NT2/D1 (cell line): ENCODE results near the gene PTPN6.

ENCODE experiments used
- DNase-seq: peaks from one replicate; pipeline ENCODE4 v3.0.0-alpha.2; 2011; ENCODE audit warnings: low read depth, low spot score
- H3K27me3 ChIP-seq: 2 replicates; pipeline ENCODE4 v1.6.0; 2011; ENCODE audit warnings: mild to moderate bottlenecking; ENCODE audit not compliant: insufficient read length, insufficient read depth
- H3K36me3 ChIP-seq: 2 replicates; pipeline ENCODE4 v1.6.1; 2011; ENCODE audit warnings: mild to moderate bottlenecking, low read length, mixed read lengths; ENCODE audit not compliant: insufficient read depth, insufficient read length
- H3K4me1 ChIP-seq: 2 replicates; pipeline ENCODE4 v1.5.1; 2011; ENCODE audit not compliant: insufficient read depth, insufficient read length
- H3K4me3 ChIP-seq: 2 replicates; pipeline ENCODE4 v1.5.1; 2011; ENCODE audit warnings: low read depth; ENCODE audit not compliant: insufficient read length
- H3K9ac ChIP-seq: 2 replicates; pipeline ENCODE4 v1.6.0; 2011; ENCODE audit warnings: low read depth; ENCODE audit not compliant: insufficient read length
- H3K9me3 ChIP-seq: 2 replicates; pipeline ENCODE4 v1.5.1; 2011; ENCODE audit warnings: mild to moderate bottlenecking, low read length; ENCODE audit not compliant: insufficient read depth
- SUZ12 ChIP-seq: IDR thresholded peaks from 2 replicates; pipeline ENCODE4 v1.6.1; 2011; ENCODE audit not compliant: insufficient read length, insufficient read depth; ENCODE audit errors: extremely low read depth
- YY1 ChIP-seq: IDR thresholded peaks from 2 replicates; pipeline ENCODE4 v1.6.1; 2011; ENCODE audit not compliant: insufficient read length, insufficient read depth
- ZNF274 ChIP-seq: IDR thresholded peaks from 2 replicates; pipeline ENCODE4 v1.6.1; 2011; ENCODE audit warnings: mild to moderate bottlenecking, low read depth, low read length

The PTPN6 gene

GRCh38 chr12:6956021-6956727 is 5.0 kb downstream of the PTPN6 start:
- no peak overlapping the region for H3K4me3 ChIP-seq
- TF ChIP-seq YY1, result no peak
- no peak for TF ChIP-seq ZNF274
- no peak for TF ChIP-seq SUZ12
- H3K27me3 ChIP-seq, result no peaks in the 10 kb centered on the region
- H3K9ac ChIP-seq, result no peak overlapping the region
- peaks cover 8% of the 10 kb centered on the region for H3K36me3 ChIP-seq
- DNase-seq, result no peak
- no peaks in the 10 kb centered on the region for H3K9me3 ChIP-seq
- H3K4me1 ChIP-seq, result peaks cover 48% of the 10 kb centered on the region

DNA sequence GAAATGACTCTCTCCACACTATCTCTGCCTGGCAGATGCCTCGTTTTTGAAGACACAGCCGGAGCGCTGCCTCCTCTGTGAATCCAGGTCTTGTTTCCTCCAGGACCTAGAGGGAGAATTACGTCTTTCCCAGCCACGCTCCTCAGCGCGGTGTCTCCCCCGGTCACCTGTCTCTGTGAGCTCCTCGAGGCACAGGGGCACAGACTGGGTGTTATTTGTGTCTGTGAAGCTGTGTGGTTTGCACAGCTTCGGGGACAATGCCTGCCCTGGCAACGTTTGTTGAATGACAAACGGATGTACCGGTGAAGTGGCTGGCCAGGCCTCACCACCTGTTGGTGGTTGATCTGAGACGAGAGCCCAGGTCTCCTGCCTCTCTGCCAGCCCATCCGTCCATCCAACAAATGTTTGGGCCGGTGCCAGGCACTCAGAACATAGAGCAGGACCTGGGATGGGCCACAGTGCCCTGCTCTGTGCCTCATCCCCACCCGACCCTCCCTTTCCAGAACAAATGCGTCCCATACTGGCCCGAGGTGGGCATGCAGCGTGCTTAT is 6.1 kb downstream of the PTPN6 start:
- H3K9ac ChIP-seq, result no peak overlapping the region
- no peaks in the 10 kb centered on the region for H3K9me3 ChIP-seq
- TF ChIP-seq SUZ12 (no peak), ZNF274 (no peak), YY1 (no peak)
- no peak overlapping the region for H3K4me3 ChIP-seq
- no peaks in the 10 kb centered on the region for H3K27me3 ChIP-seq
- DNase-seq, result no peak
- H3K36me3 ChIP-seq, result peaks cover 8% of the 10 kb centered on the region
- peaks cover 44% of the 10 kb centered on the region for H3K4me1 ChIP-seq

- H3K9ac ChIP-seq, result peak overlapping the region; percentile 42
- no peak for DNase-seq
- no peaks in the 10 kb centered on the region for H3K27me3 ChIP-seq
- H3K9me3 ChIP-seq, result no peaks in the 10 kb centered on the region
- peaks cover 44% of the 10 kb centered on the region for H3K4me1 ChIP-seq
- TF ChIP-seq SUZ12, result no peak
- TF ChIP-seq YY1, result no peak
- TF ChIP-seq ZNF274, result no peak
- H3K36me3 ChIP-seq, result peaks cover 8% of the 10 kb centered on the region
- H3K4me3 ChIP-seq, result no peak overlapping the region
Measured at GRCh38 chr12:6957741-6958608, 6.8 kb downstream of the PTPN6 start.

GRCh38 chr12:6958609-6959057 is 7.5 kb downstream of the PTPN6 start:
- peak overlapping the region; percentile 1 for H3K9ac ChIP-seq
- H3K4me3 ChIP-seq, result no peak overlapping the region
- H3K4me1 ChIP-seq, result peaks cover 42% of the 10 kb centered on the region
- H3K36me3 ChIP-seq, result peaks cover 8% of the 10 kb centered on the region
- no peaks in the 10 kb centered on the region for H3K9me3 ChIP-seq
- DNase-seq, result no peak
- no peaks in the 10 kb centered on the region for H3K27me3 ChIP-seq
- TF ChIP-seq YY1 (no peak), ZNF274 (no peak), SUZ12 (no peak)

GRCh38 chr12:6959058-6959804 is 8.1 kb downstream of the PTPN6 start:
- Histone ChIP-seq H3K4me3 (no peak overlapping the region), H3K36me3 (peaks cover 14% of the 10 kb centered on the region), H3K9me3 (no peaks in the 10 kb centered on the region), H3K4me1 (peaks cover 46% of the 10 kb centered on the region), H3K9ac (peak overlapping the region; percentile 7), H3K27me3 (no peaks in the 10 kb centered on the region)
- DNase-seq, result no peak
- TF ChIP-seq ZNF274 (no peak), YY1 (no peak), SUZ12 (no peak)

GRCh38 chr12:6959805-6960592 is 8.8 kb downstream of the PTPN6 start:
- TF ChIP-seq SUZ12 (no peak), YY1 (no peak), ZNF274 (no peak)

More at GRCh38 chr12:6959805-6960592, 8.8 kb downstream of the PTPN6 start:
- DNase-seq, result no peak
- peaks cover 52% of the 10 kb centered on the region for H3K4me1 ChIP-seq
- H3K36me3 ChIP-seq, result peaks cover 21% of the 10 kb centered on the region
- H3K4me3 ChIP-seq, result no peak overlapping the region
- H3K9me3 ChIP-seq, result no peaks in the 10 kb centered on the region
- H3K9ac ChIP-seq, result peak overlapping the region; percentile 86
- H3K27me3 ChIP-seq, result no peaks in the 10 kb centered on the region
